ENCODE measurements around the gene WNK1.
"Not testable (repeated sequence)": the region's sequence is repeated elsewhere in the genome, so short reads cannot be mapped to it uniquely, and the experiment has no call there.

Gene WNK1

DNA sequence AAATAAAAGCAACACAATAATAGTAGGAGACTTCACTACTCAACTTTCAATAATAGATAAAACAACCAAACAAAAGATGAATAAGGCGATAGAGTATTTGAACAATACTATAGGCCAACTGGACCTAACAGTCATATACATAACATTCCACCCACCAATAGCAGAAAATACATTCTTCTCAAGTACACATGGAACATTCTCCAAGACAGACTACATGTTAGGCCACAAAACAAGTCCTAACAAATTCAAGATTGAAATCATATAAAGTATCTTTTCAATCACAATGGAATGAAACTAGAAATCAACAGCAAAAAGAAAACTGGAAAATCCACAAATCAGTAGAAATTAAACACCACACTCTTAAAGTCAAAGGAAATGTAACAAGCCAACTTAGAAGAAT lies 168.3 kb downstream of the WNK1 start:
- peak; percentile 61 for DNase-seq (ENCODE audit: low read depth)
- TF ChIP-seq, protein P1, sequence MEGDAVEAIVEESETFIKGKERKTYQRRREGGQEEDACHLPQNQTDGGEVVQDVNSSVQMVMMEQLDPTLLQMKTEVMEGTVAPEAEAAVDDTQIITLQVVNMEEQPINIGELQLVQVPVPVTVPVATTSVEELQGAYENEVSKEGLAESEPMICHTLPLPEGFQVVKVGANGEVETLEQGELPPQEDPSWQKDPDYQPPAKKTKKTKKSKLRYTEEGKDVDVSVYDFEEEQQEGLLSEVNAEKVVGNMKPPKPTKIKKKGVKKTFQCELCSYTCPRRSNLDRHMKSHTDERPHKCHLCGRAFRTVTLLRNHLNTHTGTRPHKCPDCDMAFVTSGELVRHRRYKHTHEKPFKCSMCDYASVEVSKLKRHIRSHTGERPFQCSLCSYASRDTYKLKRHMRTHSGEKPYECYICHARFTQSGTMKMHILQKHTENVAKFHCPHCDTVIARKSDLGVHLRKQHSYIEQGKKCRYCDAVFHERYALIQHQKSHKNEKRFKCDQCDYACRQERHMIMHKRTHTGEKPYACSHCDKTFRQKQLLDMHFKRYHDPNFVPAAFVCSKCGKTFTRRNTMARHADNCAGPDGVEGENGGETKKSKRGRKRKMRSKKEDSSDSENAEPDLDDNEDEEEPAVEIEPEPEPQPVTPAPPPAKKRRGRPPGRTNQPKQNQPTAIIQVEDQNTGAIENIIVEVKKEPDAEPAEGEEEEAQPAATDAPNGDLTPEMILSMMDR (IDR thresholded peaks at IDR 0.05; ENCODE audit: insufficient read depth, low read depth, low read length, missing control alignments), result no peak
- H3K4me3 ChIP-seq (ENCODE audit: low read length), result no peak overlapping the region

DNA sequence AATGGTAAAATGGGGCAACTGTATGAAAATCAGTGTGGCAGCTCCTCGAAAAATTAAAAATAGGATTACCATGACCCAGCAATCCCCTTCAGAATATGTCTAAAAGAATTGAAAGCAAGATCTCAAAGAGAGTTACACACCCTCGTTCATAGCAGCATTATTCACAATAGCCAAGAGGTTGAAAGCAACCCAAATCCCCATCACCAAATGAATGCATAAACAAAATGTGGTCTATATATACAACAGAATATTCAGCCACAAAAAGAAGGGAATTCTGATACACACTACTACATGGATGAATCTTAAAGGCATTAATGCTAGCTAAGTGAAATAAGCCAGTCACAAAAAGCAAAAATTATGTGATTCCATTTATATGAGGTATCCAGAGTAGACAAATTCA lies 169.9 kb downstream of the WNK1 start:
- TF ChIP-seq, protein P1 (IDR thresholded peaks at IDR 0.05; ENCODE audit: insufficient read depth, low read depth, low read length, missing control alignments), result no peak
- DNase-seq (ENCODE audit: low read depth), result no peak
- no peak overlapping the region for H3K4me3 ChIP-seq (ENCODE audit: low read length)

DNA sequence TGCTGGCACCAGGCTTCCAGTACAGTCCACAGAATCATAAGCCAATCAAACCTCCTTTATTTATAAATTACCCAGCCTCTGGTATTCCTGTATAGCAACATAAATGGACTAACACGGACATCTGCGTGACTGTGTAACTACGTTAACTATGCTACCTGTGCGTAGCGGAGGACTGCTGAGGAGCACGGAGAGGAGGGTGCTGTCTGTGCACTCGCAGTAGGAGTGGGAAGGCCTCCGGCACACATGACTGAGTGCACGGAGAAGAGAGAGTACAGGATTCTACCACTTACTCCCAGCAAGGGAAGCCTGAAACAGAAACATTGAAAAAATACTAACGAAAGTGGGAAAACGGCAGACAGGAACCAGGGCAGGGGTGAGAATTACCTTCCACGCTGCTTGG lies 174.3 kb downstream of the WNK1 start:
- TF ChIP-seq, protein P1 (IDR thresholded peaks at IDR 0.05; ENCODE audit: insufficient read depth, low read depth, low read length, missing control alignments), result no peak
- no peak for DNase-seq (ENCODE audit: low read depth)
- no peak overlapping the region for H3K4me3 ChIP-seq (ENCODE audit: low read length)

DNA sequence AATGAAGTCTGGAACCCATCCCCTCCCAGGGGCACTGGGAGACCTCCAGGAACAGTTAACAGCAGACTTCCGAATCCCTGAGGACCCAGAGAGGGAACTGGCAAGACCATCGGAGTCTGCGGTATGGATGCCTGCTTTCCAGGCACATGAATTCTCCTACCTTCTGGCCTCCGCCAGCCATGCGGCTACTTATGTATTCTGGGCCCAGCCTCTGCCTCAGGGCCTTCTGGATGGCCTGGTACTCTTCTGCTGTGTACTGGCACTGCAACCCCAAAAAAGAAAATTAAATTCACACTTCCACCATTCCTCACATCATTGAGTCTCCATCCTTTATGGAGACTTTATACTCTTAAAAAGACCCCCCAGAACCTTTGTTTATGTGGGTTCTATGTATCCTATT lies 178.7 kb downstream of the WNK1 start:
- no peak for DNase-seq (ENCODE audit: low read depth)
- TF ChIP-seq, protein P1 (IDR thresholded peaks at IDR 0.05; ENCODE audit: insufficient read depth, low read depth, low read length, missing control alignments), result no peak
- H3K4me3 ChIP-seq (ENCODE audit: low read length), result no peak overlapping the region

DNA sequence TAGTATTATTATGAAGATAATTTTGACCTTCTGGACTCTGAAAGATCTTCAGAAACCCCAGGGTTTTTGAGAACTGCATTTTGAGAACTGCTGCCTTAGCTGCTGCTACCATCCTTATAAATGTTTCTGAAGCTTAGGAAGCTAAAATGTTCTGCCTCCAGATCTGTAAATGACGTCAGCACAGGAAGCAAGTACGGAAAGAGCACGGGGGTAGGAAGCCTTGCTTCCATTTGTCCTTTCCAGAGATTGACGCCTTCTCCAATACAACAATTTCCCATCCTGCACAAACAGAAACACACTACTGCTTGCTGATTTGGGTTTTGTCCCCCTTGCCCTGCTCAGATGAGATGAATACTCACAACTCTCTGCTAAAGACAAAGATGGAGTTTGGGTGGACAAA lies 179.2 kb downstream of the WNK1 start:
- TF ChIP-seq, protein P1 (IDR thresholded peaks at IDR 0.05; ENCODE audit: insufficient read depth, low read depth, low read length, missing control alignments), result no peak
- no peak for DNase-seq (ENCODE audit: low read depth)
- no peak overlapping the region for H3K4me3 ChIP-seq (ENCODE audit: low read length)

DNA sequence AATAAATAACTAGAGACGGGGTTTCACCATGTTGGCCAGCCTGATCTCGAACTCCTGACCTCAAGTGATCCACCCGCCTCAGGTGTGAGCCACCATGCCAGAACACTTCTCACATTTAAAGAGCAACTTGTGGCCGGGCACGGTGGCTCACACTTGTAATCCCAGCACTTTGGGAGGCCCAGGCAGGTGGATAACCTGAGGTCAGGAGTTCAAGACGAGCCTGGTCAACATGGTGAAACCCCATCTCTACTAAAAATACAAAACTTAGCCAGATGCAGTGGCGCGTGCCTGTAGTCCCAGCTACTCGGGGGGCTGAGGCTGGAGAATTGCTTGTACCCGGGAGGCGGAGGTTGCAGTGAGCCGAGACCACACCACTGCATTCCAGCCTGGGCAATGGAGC lies 183.5 kb downstream of the WNK1 start:
- not testable (repeated sequence) for DNase-seq (ENCODE audit: low read depth); H3K4me3 ChIP-seq (ENCODE audit: low read length)

DNA sequence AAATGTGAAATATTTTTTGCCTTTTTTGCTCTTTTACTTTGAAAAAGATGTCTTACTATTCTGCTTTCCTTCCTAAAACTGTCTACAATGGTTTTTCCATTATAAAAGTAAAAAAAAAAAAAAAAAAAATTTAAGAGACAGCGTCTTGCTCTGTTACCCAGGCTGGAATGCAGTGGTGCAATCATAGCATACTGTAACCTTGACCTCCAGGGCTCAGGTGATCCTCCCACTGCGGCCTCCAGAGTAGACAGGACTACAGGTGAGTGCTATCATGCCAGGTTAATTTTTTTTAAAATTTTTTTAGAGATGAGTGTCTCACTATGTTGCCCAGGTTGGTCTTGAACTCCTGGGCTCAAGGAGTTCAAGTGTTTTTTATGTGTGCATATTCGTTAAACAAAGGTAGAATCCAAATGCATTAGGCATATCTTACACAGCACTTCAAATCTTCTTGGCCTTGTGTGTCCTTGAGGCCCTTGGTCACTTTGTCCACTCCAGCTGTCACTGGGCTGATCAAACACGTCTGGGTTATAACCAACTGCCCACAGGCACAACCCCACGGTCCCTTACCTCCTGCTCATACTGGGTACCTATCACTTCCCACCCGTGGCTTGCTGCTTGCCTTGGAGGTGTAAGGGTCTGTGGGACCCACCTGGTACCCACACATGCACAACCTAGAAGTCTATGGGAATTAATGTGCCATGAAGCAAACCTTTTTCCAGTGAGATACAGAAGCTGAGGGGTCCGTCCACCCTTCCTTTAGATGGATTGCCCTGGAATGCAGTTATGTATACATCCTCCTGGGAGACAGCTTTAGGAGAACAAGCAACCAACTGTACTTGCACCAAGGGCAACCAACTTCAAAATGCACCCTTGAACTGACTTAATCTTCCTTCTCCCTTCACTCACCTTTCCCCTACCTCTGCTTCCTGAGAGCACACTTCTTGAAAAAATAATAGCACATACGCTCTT lies 184.3 kb downstream of the WNK1 start:
- no peak overlapping the region for H3K4me3 ChIP-seq (ENCODE audit: low read length)
- no peak for DNase-seq (ENCODE audit: low read depth)
- TF ChIP-seq, protein P1 (IDR thresholded peaks at IDR 0.05; ENCODE audit: insufficient read depth, low read depth, low read length, missing control alignments), result no peak
